NCI-H82 (cell line): Measurements from ENCODE around the gene ZC3H7B.

Experiments used
- DNase-seq: peaks from one replicate; lab custom pipeline; 2025; lab: John Stamatoyannopoulos, UW

ZC3H7B gene

GRCh38 chr22:41356430-41357028 is 55.2 kb downstream of the ZC3H7B start:
- DNase-seq = no peak

GRCh38 chr22:41357191-41357590 is 55.9 kb downstream of the ZC3H7B start:
- DNase-seq = no peak

GRCh38 chr22:41358927-41359326 is 57.6 kb downstream of the ZC3H7B start:
- no peak for DNase-seq

GRCh38 chr22:41359376-41359775 is 58.1 kb downstream of the ZC3H7B start:
- DNase-seq = no peak

GRCh38 chr22:41360126-41360525 is 58.8 kb downstream of the ZC3H7B start:
- no peak for DNase-seq

GRCh38 chr22:41361716-41362310 is 60.5 kb downstream of the ZC3H7B start:
- peak; percentile 88 for DNase-seq

GRCh38 chr22:41362615-41363014 is 61.3 kb downstream of the ZC3H7B start:
- no peak for DNase-seq

GRCh38 chr22:41364233-41364632 is 62.9 kb downstream of the ZC3H7B start:
- no peak for DNase-seq

- no peak for DNase-seq
These were observed 63.6 kb downstream of the ZC3H7B start for GRCh38 chr22:41364955-41365354.

- peak; percentile 6 for DNase-seq
These were observed 64.1 kb downstream of the ZC3H7B start for GRCh38 chr22:41365425-41365824.

- DNase-seq = no peak
These were observed 65.2 kb downstream of the ZC3H7B start for GRCh38 chr22:41366323-41367029.

- DNase-seq = peak; percentile 96
These were observed 65.8 kb downstream of the ZC3H7B start for GRCh38 chr22:41367039-41367679.

GRCh38 chr22:41367680-41368542 is 66.6 kb downstream of the ZC3H7B start:
- DNase-seq = peak; percentile 56

GRCh38 chr22:41368543-41369423 is 67.5 kb downstream of the ZC3H7B start:
- peak; percentile 70 for DNase-seq

GRCh38 chr22:41369424-41369745 is 68.1 kb downstream of the ZC3H7B start:
- peak; percentile 69 for DNase-seq

- DNase-seq = no peak
These were observed 68.5 kb downstream of the ZC3H7B start for GRCh38 chr22:41369837-41370236.

GRCh38 chr22:41377846-41378245 is 76.5 kb downstream of the ZC3H7B start:
- no peak for DNase-seq

GRCh38 chr22:41380993-41381328 is 79.6 kb downstream of the ZC3H7B start:
- DNase-seq = no peak

GRCh38 chr22:41381329-41382097 is 80.2 kb downstream of the ZC3H7B start, which contains the start of gene TEF:
Gene TEF (plus strand): TSS chr22:41381942. CDS start chr22:41382045, 103 bp downstream.
- DNase-seq = peak; percentile 99

GRCh38 chr22:41382098-41382578 is 80.8 kb downstream of the ZC3H7B start:
- peak; percentile 81 for DNase-seq
